ENCODE data around the gene APCDD1L.
"Not testable (repeated sequence)": the region's sequence is repeated elsewhere in the genome, so short reads cannot be mapped to it uniquely, and the experiment has no call there.

Gene APCDD1L

DNA sequence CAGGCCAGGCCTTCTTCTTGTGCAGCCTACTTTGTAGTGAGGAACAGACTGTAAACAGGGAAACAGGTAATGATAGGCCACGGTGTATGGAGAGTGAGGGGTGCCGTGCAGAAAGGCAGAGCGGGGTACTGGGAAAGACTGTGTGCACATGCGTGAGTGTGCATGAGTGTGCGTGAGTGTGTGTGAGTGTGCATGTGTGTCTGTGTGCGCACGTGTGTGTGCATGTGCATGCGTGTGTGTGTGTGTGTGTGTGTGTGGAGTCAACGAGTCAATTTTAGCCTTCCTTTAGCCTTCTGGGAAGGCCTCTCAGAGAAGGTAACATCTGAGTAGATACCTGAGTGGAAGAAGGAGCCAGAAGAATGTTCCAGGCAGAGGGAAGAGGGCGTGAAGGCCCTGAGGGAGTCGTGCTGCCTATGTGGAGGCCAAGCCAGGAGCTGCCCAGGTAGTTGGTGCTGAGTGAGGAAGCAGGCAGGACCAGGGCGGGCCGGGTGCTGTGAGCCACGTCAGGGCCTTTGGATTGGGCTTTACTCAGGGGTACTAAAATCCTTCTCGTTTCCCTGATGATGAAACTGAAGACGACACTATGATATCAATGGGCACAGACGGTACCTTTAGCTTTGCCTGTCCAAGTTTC lies 6.3 kb downstream of the APCDD1L start:
- TF ChIP-seq, protein P1, sequence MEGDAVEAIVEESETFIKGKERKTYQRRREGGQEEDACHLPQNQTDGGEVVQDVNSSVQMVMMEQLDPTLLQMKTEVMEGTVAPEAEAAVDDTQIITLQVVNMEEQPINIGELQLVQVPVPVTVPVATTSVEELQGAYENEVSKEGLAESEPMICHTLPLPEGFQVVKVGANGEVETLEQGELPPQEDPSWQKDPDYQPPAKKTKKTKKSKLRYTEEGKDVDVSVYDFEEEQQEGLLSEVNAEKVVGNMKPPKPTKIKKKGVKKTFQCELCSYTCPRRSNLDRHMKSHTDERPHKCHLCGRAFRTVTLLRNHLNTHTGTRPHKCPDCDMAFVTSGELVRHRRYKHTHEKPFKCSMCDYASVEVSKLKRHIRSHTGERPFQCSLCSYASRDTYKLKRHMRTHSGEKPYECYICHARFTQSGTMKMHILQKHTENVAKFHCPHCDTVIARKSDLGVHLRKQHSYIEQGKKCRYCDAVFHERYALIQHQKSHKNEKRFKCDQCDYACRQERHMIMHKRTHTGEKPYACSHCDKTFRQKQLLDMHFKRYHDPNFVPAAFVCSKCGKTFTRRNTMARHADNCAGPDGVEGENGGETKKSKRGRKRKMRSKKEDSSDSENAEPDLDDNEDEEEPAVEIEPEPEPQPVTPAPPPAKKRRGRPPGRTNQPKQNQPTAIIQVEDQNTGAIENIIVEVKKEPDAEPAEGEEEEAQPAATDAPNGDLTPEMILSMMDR (conservative IDR thresholded peaks at IDR 0.05; ENCODE audit: control insufficient read depth, insufficient read depth, low read depth, low read length), result no peak
- DNase-seq (ENCODE audit: low read depth), result no peak
- H3K4me3 ChIP-seq (ENCODE audit: control insufficient read depth, low read depth, low read length), result no peak overlapping the region

DNA sequence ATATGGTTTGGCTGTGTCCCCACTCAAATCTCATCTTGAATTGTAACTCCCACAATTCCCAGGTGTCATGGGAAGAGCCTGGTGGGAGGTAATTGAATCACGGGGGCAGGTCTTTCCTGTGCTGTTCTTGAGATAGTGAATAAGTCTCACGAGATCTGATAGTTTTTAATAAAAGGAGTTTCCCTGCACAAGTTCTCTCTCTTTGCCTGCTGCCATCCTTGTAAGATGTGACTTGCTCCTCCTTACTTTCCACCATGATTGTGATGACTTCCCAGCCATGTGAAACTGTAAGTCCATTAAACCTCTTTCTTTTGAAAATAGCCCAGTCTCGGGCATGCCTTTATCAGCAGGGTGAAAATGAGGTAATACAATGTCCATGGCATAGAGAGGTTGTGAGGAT lies 8.2 kb downstream of the APCDD1L start:
- H3K4me3 ChIP-seq (ENCODE audit: control insufficient read depth, low read depth, low read length); DNase-seq (ENCODE audit: low read depth): not testable (repeated sequence)

DNA sequence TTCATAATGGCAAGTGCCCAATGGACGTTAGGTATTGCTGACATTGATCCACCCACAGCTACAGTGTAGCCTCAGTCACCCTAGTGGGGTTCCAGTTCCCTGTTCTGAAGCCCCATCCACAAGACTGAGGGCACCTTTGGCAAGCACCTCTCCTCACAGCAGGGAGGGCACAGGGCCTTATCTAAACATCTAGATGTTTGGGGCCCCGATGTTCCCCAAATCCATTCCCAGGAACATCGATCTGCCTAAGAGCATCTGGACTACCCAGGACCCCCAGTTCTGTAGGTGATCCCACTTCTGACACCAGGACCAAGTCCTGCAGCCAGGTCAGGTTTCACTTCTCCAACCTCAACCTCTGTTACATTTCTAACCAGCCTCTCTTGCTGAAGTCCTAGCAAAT lies 10.6 kb downstream of the APCDD1L start:
- DNase-seq (ENCODE audit: low read depth), result no peak
- TF ChIP-seq, protein P1 (conservative IDR thresholded peaks at IDR 0.05; ENCODE audit: control insufficient read depth, insufficient read depth, low read depth, low read length), result no peak
- H3K4me3 ChIP-seq (ENCODE audit: control insufficient read depth, low read depth, low read length), result no peak overlapping the region

DNA sequence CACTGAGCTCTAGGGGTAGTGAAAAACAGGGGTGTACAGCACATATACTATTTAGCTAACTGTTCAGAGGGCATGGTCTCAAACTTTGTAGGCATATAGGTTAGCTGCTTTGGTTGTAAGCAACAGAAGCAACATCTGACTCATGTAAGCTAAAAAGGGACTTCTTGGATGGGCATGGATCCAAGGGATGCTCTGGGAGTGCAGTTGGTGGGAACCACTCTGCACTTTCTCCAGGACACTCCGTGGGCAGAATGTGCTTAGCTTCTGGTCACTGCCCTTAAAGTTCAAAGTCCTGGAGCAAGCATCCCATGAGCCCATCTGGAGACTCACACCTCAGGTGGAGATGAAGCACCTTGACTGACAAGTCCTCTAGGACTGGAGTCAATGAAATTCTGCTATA lies 11.5 kb downstream of the APCDD1L start:
- TF ChIP-seq, protein P1 (conservative IDR thresholded peaks at IDR 0.05; ENCODE audit: control insufficient read depth, insufficient read depth, low read depth, low read length), result no peak
- no peak for DNase-seq (ENCODE audit: low read depth)

DNA sequence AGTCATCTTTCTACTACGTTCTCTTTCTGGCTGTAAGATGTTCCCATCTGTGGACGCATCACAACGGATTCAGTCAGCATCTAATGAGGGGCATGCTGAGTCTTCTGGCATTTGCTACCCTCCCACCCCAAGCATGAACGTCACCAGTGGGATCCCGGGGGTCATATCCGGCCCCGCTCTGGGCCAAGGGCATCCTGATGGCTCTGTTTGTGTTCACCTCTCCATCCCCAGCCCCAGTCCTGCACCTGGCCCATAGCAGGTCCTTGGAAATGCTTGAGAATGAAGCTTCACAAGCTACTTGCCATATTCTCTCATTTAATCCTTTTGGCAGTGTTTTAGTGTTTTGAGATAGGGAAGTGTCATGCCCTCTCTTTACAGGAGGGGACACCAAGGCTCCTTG lies 14.9 kb downstream of the APCDD1L start:
- TF ChIP-seq, protein P1 (conservative IDR thresholded peaks at IDR 0.05; ENCODE audit: control insufficient read depth, insufficient read depth, low read depth, low read length), result no peak
- DNase-seq (ENCODE audit: low read depth), result no peak
- H3K4me3 ChIP-seq (ENCODE audit: control insufficient read depth, low read depth, low read length), result no peak overlapping the region

More for the DNA sequence above, 11.5 kb downstream of the APCDD1L start:
- no peak overlapping the region for H3K4me3 ChIP-seq (ENCODE audit: control insufficient read depth, low read depth, low read length)

DNA sequence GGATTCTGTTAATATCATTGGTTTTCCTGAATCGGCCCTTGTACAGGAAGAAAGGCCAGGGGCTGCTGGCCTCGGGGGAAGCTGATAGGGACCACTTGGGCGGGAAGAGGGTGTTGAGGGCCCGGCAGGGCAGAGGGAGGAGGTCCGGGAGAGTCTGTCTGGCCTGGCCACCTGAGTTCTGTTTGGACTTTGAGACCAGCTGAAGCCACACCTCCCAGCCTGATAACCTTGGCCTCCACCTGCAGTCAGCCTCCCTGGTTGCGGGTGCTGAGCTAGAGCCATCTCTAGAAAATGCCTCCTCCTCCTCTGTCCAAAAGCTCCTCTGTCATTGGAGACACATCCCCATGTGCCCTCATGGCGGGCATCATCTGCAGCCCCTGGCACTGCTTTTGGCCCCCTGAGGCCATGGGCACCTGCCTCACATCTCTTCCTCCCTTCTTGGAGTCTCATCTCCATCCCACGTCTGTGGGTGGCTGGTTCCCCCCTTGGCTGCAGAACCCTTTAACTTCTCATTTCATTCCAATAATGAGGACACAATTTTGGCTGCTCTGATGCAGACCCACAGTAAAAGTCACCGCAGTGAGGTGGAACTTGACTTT lies 16.6 kb downstream of the APCDD1L start:
- no peak for DNase-seq (ENCODE audit: low read depth)
- no peak overlapping the region for H3K4me3 ChIP-seq (ENCODE audit: control insufficient read depth, low read depth, low read length)
- TF ChIP-seq, protein P1 (conservative IDR thresholded peaks at IDR 0.05; ENCODE audit: control insufficient read depth, insufficient read depth, low read depth, low read length), result no peak

DNA sequence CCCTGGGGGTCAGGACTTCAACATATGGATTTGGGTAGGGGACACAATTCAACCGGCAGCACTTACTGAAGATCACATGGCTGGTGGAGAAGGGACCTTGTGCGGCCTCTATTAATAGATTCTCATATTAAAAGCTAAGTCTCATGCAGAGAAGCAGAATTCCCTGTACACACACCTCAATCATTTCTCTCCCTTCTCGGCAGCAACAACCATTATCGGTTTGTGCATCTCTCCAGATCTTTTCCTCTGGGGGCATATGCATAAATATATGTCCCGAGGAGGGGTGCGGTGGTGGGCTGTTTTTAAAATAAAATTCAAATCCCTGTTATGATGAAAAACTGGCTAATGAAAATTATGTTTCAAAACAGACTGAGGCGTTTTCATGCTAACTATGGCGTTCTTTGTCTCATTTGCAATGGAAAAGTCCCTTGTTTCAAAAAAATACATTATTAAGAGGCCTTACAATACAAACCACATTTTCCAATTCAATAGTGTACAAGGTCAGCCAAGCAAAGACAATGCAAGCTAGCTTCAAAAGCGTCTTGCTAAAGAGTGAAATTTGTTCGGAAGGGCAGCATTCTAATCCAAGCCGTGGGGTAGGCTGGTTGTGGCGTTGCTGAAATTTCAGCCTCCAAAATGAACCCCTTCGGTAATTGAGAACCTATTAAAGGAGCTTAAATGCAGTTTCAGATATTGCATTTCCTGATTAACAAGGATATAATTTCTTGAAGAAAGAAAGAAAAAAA lies 17.3 kb downstream of the APCDD1L start:
- TF ChIP-seq, protein P1 (conservative IDR thresholded peaks at IDR 0.05; ENCODE audit: control insufficient read depth, insufficient read depth, low read depth, low read length), result no peak
- no peak for DNase-seq (ENCODE audit: low read depth)
- H3K4me3 ChIP-seq (ENCODE audit: control insufficient read depth, low read depth, low read length), result no peak overlapping the region

All from fibroblast of mammary gland (primary cell).